HepG2 (cell line): ENCODE measurements around the gene ADAT3. TPM values are rescaled to one million over a fixed set of nuclear protein-coding genes. Genes with fewer than 3 reads are reported as not detected.

ENCODE experiments used
- FOSL2 ChIP-seq: sonication (generic); formaldehyde crosslinking; IDR thresholded peaks from 2 replicates; pipeline ENCODE4 v1.4.0; 2020; ENCODE audit warnings: missing genetic modification reagents
- HDAC1 ChIP-seq: sonication (generic); formaldehyde crosslinking; IDR thresholded peaks from 2 replicates; pipeline ENCODE4 v1.5.1; 2020; ENCODE audit warnings: mild to moderate bottlenecking, missing genetic modification reagents
- HNRNPK ChIP-seq: fragments of 200-400 bp; formaldehyde crosslinking; IDR thresholded peaks from 2 replicates; pipeline ENCODE4 v1.6.1; 2018; ENCODE audit warnings: low read length, low read depth, moderate library complexity, mild to moderate bottlenecking; ENCODE audit not compliant: poor library complexity, severe bottlenecking
- ISL2 ChIP-seq: sonication (generic); formaldehyde crosslinking; IDR thresholded peaks from 2 replicates; pipeline ENCODE4 v1.5.0; 2020; ENCODE audit warnings: missing genetic modification reagents
- KAT2B ChIP-seq: fragments of 150-350 bp; IDR thresholded peaks from 2 replicates; pipeline ENCODE4 v1.6.1; 2014; ENCODE audit warnings: low read depth, low read length, borderline replicate concordance
- ZBTB20 ChIP-seq: sonication (generic); formaldehyde crosslinking; IDR thresholded peaks from 2 replicates; pipeline ENCODE4 v1.8.1; 2023; ENCODE audit warnings: missing genetic modification reagents, low read depth, mild to moderate bottlenecking, borderline replicate concordance
- ZNF205 ChIP-seq: IDR thresholded peaks from 2 replicates; pipeline ENCODE4 v1.6.1; 2018; ENCODE audit warnings: missing biosample characterization, missing genetic modification reagents
- ZNF230 ChIP-seq: sonication (generic); formaldehyde crosslinking; IDR thresholded peaks from 2 replicates; pipeline ENCODE4 v1.4.0; 2020; ENCODE audit warnings: mild to moderate bottlenecking, missing genetic modification reagents
- ZNF766 ChIP-seq: sonication (generic); formaldehyde crosslinking; IDR thresholded peaks from 2 replicates; pipeline ENCODE4 v1.5.0; 2020; ENCODE audit warnings: missing genetic modification reagents, borderline replicate concordance
- ZNF792 ChIP-seq: IDR thresholded peaks from 2 replicates; pipeline ENCODE4 v1.6.1; 2016
- polyA plus RNA-seq, 8 experiments: library from polyadenylated mRNA; depleted of rRNA in 3 of 8; stranded (reverse) in 7 of 8; unstranded in 1 of 8; fragments of >200 nt; fragmentation: Illumina TruSeq in 4 of 8; extraction: Trizol in 4 of 8; gene quantifications; 2 replicates each; pipeline versions ENCODE4 v1.2.1 to v1.2.3, GENCODE V29; 2011 to 2016; ENCODE audit warnings: low read depth in 4 of 8, missing spikeins in 1 of 8, mixed read lengths in 1 of 8; ENCODE audit not compliant: insufficient read depth in 1 of 8
- total RNA-seq, 5 experiments: library from RNA; depleted of rRNA; stranded (reverse); fragments of >200 nt; fragmentation: Illumina TruSeq; extraction: Trizol; gene quantifications; 2 replicates each; pipeline ENCODE4 v1.2.3, GENCODE V29; 2016; ENCODE audit warnings: low read depth in 1 of 5
- TF ChIP-seq, protein P1 (sequence below): conservative IDR thresholded peaks from 2 replicates; pipeline ENCODE4 v1.6.1; 2018; ENCODE audit warnings: missing genetic modification reagents
- TF ChIP-seq, protein P2 (sequence below), 2 experiments: fragments of 450-650 bp in 1 of 2; sonication (generic) in 1 of 2; formaldehyde crosslinking in 1 of 2; IDR thresholded peaks; 2 replicates each; pipeline versions ENCODE4 v1.6.1 to v1.8.0; 2016 to 2022; ENCODE audit warnings: antibody characterized with exemption in 1 of 2, mild to moderate bottlenecking in 1 of 2, missing genetic modification reagents in 1 of 2
- TF ChIP-seq, protein P3 (sequence below): sonication (generic); formaldehyde crosslinking; conservative IDR thresholded peaks from 2 replicates; pipeline ENCODE4 v1.4.0; 2020; ENCODE audit warnings: missing genetic modification reagents
- TF ChIP-seq, protein P4 (sequence below): sonication (generic); formaldehyde crosslinking; IDR thresholded peaks from 2 replicates; pipeline ENCODE4 v1.8.1; 2023; ENCODE audit warnings: mild to moderate bottlenecking, inconsistent platforms, moderate library complexity, missing genetic modification reagents, borderline replicate concordance

Gene ADAT3
- total and polyA plus RNA-seq, 2 of the 13 experiments (the other 11 are each of a cell fraction or from before 2014, with no cell fraction given) = 0.95 to 3.5 TPM

DNA sequence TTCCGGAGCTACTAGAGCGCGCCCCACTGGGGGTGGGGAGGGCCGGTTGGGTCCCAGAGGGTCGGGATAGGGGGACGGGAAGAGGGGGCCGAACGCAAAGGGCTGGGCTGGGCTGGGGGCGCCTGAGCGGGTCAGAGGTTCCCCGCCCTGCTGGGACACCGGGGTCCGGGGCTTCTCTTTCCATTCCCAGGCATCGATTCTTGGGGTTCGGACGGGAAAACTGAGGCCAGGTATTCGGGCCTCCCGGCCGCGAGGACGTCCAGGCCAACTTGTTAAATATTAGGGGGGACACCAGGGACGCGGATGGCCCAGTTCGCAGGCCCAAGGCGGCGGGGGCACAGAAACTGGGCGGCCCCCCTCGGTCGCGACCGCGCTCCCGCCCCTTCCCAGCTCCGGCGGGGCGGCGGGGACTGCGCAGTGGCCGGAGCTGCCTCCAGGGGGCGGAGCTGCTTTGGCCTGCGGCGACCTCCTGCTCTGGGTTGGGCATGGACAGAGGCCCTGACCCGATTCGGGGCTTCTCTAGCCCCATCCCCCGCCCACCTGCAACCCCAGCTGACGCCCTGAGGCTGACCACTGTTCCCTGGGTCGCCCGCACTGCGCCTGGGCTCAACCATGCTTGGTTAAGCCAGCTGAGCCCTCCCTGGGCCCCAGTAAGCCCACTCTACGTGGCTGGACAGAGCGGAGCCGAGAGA, 40.6 kb upstream of the ADAT3 start (continued):
- TF ChIP-seq, protein P1, sequence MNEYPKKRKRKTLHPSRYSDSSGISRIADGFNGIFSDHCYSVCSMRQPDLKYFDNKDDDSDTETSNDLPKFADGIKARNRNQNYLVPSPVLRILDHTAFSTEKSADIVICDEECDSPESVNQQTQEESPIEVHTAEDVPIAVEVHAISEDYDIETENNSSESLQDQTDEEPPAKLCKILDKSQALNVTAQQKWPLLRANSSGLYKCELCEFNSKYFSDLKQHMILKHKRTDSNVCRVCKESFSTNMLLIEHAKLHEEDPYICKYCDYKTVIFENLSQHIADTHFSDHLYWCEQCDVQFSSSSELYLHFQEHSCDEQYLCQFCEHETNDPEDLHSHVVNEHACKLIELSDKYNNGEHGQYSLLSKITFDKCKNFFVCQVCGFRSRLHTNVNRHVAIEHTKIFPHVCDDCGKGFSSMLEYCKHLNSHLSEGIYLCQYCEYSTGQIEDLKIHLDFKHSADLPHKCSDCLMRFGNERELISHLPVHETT (CRISPR knock-in tag) = no peak
- TF ChIP-seq KAT2B (no peak), ZNF766 (no peak), FOSL2 (CRISPR knock-in tag) (no peak), ZNF792 (CRISPR knock-in tag) (no peak), ZBTB20 (CRISPR knock-in tag) (no peak), ZNF230 (CRISPR knock-in tag) (no peak), HNRNPK (peak; percentile 46), HDAC1 (CRISPR knock-in tag) (peak; percentile 25; the same call in 1 of the 2 replicates), ISL2 (CRISPR knock-in tag) (no peak), ZNF205 (CRISPR knock-in tag) (no peak)
- TF ChIP-seq, protein P2, sequence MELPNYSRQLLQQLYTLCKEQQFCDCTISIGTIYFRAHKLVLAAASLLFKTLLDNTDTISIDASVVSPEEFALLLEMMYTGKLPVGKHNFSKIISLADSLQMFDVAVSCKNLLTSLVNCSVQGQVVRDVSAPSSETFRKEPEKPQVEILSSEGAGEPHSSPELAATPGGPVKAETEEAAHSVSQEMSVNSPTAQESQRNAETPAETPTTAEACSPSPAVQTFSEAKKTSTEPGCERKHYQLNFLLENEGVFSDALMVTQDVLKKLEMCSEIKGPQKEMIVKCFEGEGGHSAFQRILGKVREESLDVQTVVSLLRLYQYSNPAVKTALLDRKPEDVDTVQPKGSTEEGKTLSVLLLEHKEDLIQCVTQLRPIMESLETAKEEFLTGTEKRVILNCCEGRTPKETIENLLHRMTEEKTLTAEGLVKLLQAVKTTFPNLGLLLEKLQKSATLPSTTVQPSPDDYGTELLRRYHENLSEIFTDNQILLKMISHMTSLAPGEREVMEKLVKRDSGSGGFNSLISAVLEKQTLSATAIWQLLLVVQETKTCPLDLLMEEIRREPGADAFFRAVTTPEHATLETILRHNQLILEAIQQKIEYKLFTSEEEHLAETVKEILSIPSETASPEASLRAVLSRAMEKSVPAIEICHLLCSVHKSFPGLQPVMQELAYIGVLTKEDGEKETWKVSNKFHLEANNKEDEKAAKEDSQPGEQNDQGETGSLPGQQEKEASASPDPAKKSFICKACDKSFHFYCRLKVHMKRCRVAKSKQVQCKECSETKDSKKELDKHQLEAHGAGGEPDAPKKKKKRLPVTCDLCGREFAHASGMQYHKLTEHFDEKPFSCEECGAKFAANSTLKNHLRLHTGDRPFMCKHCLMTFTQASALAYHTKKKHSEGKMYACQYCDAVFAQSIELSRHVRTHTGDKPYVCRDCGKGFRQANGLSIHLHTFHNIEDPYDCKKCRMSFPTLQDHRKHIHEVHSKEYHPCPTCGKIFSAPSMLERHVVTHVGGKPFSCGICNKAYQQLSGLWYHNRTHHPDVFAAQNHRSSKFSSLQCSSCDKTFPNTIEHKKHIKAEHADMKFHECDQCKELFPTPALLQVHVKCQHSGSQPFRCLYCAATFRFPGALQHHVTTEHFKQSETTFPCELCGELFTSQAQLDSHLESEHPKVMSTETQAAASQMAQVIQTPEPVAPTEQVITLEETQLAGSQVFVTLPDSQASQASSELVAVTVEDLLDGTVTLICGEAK (IDR thresholded peaks at IDR 0.05) = no peak
- TF ChIP-seq, protein P2 (CRISPR knock-in tag; IDR thresholded peaks at IDR 0.05) = no peak
- TF ChIP-seq, protein P3, sequence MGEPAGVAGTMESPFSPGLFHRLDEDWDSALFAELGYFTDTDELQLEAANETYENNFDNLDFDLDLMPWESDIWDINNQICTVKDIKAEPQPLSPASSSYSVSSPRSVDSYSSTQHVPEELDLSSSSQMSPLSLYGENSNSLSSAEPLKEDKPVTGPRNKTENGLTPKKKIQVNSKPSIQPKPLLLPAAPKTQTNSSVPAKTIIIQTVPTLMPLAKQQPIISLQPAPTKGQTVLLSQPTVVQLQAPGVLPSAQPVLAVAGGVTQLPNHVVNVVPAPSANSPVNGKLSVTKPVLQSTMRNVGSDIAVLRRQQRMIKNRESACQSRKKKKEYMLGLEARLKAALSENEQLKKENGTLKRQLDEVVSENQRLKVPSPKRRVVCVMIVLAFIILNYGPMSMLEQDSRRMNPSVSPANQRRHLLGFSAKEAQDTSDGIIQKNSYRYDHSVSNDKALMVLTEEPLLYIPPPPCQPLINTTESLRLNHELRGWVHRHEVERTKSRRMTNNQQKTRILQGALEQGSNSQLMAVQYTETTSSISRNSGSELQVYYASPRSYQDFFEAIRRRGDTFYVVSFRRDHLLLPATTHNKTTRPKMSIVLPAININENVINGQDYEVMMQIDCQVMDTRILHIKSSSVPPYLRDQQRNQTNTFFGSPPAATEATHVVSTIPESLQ = no peak
- TF ChIP-seq, protein P4, sequence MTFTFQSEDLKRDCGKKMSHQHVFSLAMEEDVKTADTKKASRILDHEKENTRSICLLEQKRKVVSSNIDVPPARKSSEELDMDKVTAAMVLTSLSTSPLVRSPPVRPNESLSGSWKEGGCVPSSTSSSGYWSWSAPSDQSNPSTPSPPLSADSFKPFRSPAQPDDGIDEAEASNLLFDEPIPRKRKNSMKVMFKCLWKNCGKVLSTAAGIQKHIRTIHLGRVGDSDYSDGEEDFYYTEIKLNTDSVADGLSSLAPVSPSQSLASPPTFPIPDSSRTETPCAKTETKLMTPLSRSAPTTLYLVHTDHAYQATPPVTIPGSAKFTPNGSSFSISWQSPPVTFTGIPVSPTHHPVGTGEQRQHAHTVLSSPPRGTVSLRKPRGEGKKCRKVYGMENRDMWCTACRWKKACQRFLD = peak; percentile 72; the same call in 1 of the 2 replicates
